HG02870 (cell line): Measurements from ENCODE around the gene HTR3D.
"Not testable (repeated sequence)": the region's sequence is repeated elsewhere in the genome, so short reads cannot be mapped to it uniquely, and the experiment has no call there.

ENCODE experiments used
- ATAC-seq: cut with Tn5 transposase; IDR thresholded peaks from one replicate; pipeline ENCODE4 v1.9.1; 2021; ENCODE audit warnings: mild to moderate bottlenecking, moderate library complexity; ENCODE audit not compliant: unreplicated experiment

Gene HTR3D

GRCh38 chr3:184067573-184068055, 36.1 kb downstream of the HTR3D start:
- ATAC-seq: no peak

- ATAC-seq: no peak
These were observed 36.8 kb downstream of the HTR3D start for GRCh38 chr3:184068344-184068743.

GRCh38 chr3:184071142-184071541, 39.6 kb downstream of the HTR3D start:
- not testable (repeated sequence) for ATAC-seq

GRCh38 chr3:184073621-184074020, 42.1 kb downstream of the HTR3D start:
- no peak for ATAC-seq

- no peak for ATAC-seq
These were observed 44.4 kb downstream of the HTR3D start for GRCh38 chr3:184075901-184076300.

- no peak for ATAC-seq
These were observed 46.3 kb downstream of the HTR3D start for GRCh38 chr3:184077881-184078280.

- ATAC-seq: no peak
These were observed 47.3 kb downstream of the HTR3D start for GRCh38 chr3:184078851-184079250.

GRCh38 chr3:184081116-184081830, 49.7 kb downstream of the HTR3D start:
- no peak for ATAC-seq

- no peak for ATAC-seq
These were observed 50.5 kb downstream of the HTR3D start for GRCh38 chr3:184082034-184082433.

- no peak for ATAC-seq
These were observed 50.9 kb downstream of the HTR3D start for GRCh38 chr3:184082465-184082864.

- no peak for ATAC-seq
These were observed 53.9 kb downstream of the HTR3D start for GRCh38 chr3:184085389-184085852.
